GM10266 (cell line): ENCODE results near the gene FBXO44.

Experiments
- DNase-seq: peaks from one replicate; pipeline ENCODE4 v3.0.0; 2012; ENCODE audit errors: extremely low spot score
- CTCF ChIP-seq: IDR thresholded peaks from 2 replicates; pipeline ENCODE4 v1.5.1; 2012; ENCODE audit warnings: mild to moderate bottlenecking, low read depth; ENCODE audit not compliant: control insufficient read depth, insufficient read depth; ENCODE audit errors: missing control alignments

The FBXO44 gene

GRCh38 chr1:11681071-11681771 lies 26.5 kb downstream of the FBXO44 start, which contains the start of gene MAD2L2:
Gene MAD2L2 (minus strand): TSS chr1:11681148. CDS start chr1:11680601, 547 bp downstream.
- DNase-seq, result peak; percentile 97
- no peak for TF ChIP-seq CTCF

GRCh38 chr1:11682287-11682771 lies 27.7 kb downstream of the FBXO44 start:
- TF ChIP-seq CTCF, result no peak
- DNase-seq, result no peak

- no peak for DNase-seq
- no peak for TF ChIP-seq CTCF
These were observed 28.1 kb downstream of the FBXO44 start for GRCh38 chr1:11682799-11683198.

- TF ChIP-seq CTCF, result no peak
- DNase-seq, result no peak
These were observed 29.4 kb downstream of the FBXO44 start for GRCh38 chr1:11684070-11684469.

- TF ChIP-seq CTCF, result no peak
These were observed 30.6 kb downstream of the FBXO44 start for GRCh38 chr1:11685210-11685752.

GRCh38 chr1:11688506-11688905 lies 33.8 kb downstream of the FBXO44 start:
- no peak for TF ChIP-seq CTCF
- no peak for DNase-seq

More at GRCh38 chr1:11685210-11685752, 30.6 kb downstream of the FBXO44 start:
- no peak for DNase-seq
